IMR-90 (cell line): ENCODE measurements around the gene PIAS4. TPM values are rescaled to one million over a fixed set of nuclear protein-coding genes. Genes with fewer than 3 reads are reported as not detected.

Experiments used
- ATAC-seq: fragments of 200-7000 bp; cut with Tn5 transposase; 2 replicates; pipeline ENCODE4 v1.9.1; 2020; ENCODE audit warnings: low read depth, mild to moderate bottlenecking, moderate library complexity
- BruUV-seq: library from RNA; stranded (reverse); fragments of 400-500 nt; replicated peaks from 2 replicates; lab custom pipeline; 2021; lab: Mats Ljungman, UMichigan
- CTCF ChIA-PET: fragments of 300-600 bp; formaldehyde crosslinking; extraction: SDS; loops from one replicate; lab custom pipeline; 2021; ENCODE audit warnings: antibody characterized with exemption; lab: Yijun Ruan, JAX
- POLR2A ChIA-PET: fragments of 300-600 bp; sonication (Branson Sonifier 250); formaldehyde crosslinking; loops from one replicate; lab custom pipeline; 2022; ENCODE audit warnings: antibody characterized with exemption; ENCODE audit not compliant: unreplicated experiment; lab: Charles Lee
- DNase-seq: peaks from one replicate; pipeline ENCODE4 v3.0.0; 2013
- H2AFZ ChIP-seq: replicated peaks from 2 replicates; pipeline ENCODE3; 2013; ENCODE audit warnings: low read length, mild to moderate bottlenecking; ENCODE audit not compliant: poor library complexity
- H2AK5ac ChIP-seq: 2 replicates; pipeline ENCODE4 v1.6.1; 2013; ENCODE audit warnings: low read depth, low read length, inconsistent platforms
- H2AK9ac ChIP-seq: replicated peaks from 2 replicates; pipeline ENCODE3; 2013; ENCODE audit warnings: mild to moderate bottlenecking, low read depth, low read length, moderate library complexity; ENCODE audit not compliant: poor library complexity
- H2BK120ac ChIP-seq: 2 replicates; pipeline ENCODE4 v1.6.1; 2013; ENCODE audit warnings: low read depth, low read length, inconsistent platforms
- H2BK15ac ChIP-seq: 3 replicates; pipeline ENCODE4 v1.6.1; 2013; ENCODE audit warnings: low read depth, low read length, inconsistent platforms
- H2BK20ac ChIP-seq: 2 replicates; pipeline ENCODE4 v1.6.1; 2013; ENCODE audit warnings: low read depth, mild to moderate bottlenecking, inconsistent platforms, low read length, moderate library complexity
- H2BK5ac ChIP-seq: 2 replicates; pipeline ENCODE4 v1.6.1; 2013; ENCODE audit warnings: mild to moderate bottlenecking, low read depth, low read length, inconsistent platforms; ENCODE audit not compliant: poor library complexity, severe bottlenecking
- H3K14ac ChIP-seq: replicated peaks from 2 replicates; pipeline ENCODE4 v1.6.1; 2013; ENCODE audit warnings: low read depth, low read length, inconsistent platforms
- H3K18ac ChIP-seq: 2 replicates; pipeline ENCODE4 v1.6.1; 2013; ENCODE audit warnings: low read depth, low read length, control low read depth
- H3K23ac ChIP-seq: 2 replicates; pipeline ENCODE4 v1.6.1; 2013; ENCODE audit warnings: low read depth, low read length, inconsistent platforms
- H3K27ac ChIP-seq: 2 replicates; pipeline ENCODE4 v1.5.1; 2013; ENCODE audit warnings: mild to moderate bottlenecking, control low read depth, low read length; ENCODE audit not compliant: insufficient read depth
- H3K27me3 ChIP-seq: 2 replicates; pipeline ENCODE4 v1.6.1; 2013; ENCODE audit warnings: low read length; ENCODE audit not compliant: control insufficient read depth, insufficient read depth
- H3K36me3 ChIP-seq: 2 replicates; pipeline ENCODE4 v1.6.1; 2013; ENCODE audit warnings: low read length, mixed read lengths; ENCODE audit not compliant: control insufficient read depth, insufficient read depth
- H3K4ac ChIP-seq: 2 replicates; pipeline ENCODE4 v1.6.1; 2013; ENCODE audit warnings: low read depth, low read length, inconsistent platforms
- H3K4me1 ChIP-seq: 2 replicates; pipeline ENCODE4 v1.6.1; 2013; ENCODE audit warnings: low read length, mixed read lengths; ENCODE audit not compliant: control insufficient read depth, insufficient read depth
- H3K4me2 ChIP-seq: 2 replicates; pipeline ENCODE4 v1.6.1; 2013; ENCODE audit warnings: low read depth, mild to moderate bottlenecking, control low read depth, low read length, moderate library complexity
- H3K4me3 ChIP-seq: 2 replicates; pipeline ENCODE4 v1.5.1; 2013; ENCODE audit warnings: low read depth, mild to moderate bottlenecking, control low read depth, low read length, moderate library complexity; ENCODE audit not compliant: insufficient read depth
- H3K56ac ChIP-seq: 2 replicates; pipeline ENCODE4 v1.6.1; 2013; ENCODE audit warnings: low read length, inconsistent platforms; ENCODE audit not compliant: insufficient read depth; ENCODE audit errors: extremely low read depth
- H3K79me1 ChIP-seq, 2 experiments: 2 replicates each; pipeline ENCODE4 v1.6.1; 2013; ENCODE audit warnings: low read length in 2 of 2, inconsistent platforms in 1 of 2, low read depth in 1 of 2
- H3K9ac ChIP-seq: 2 replicates; pipeline ENCODE4 v1.6.1; 2013; ENCODE audit warnings: low read depth, low read length, control low read depth
- H3K9me1 ChIP-seq: 2 replicates; pipeline ENCODE4 v1.6.1; 2013; ENCODE audit warnings: low read length, inconsistent platforms; ENCODE audit not compliant: insufficient read depth
- H3K9me3 ChIP-seq: 2 replicates; pipeline ENCODE4 v1.6.1; 2013; ENCODE audit warnings: low read length; ENCODE audit not compliant: control insufficient read depth, insufficient read depth
- H4K20me1 ChIP-seq: 2 replicates; pipeline ENCODE4 v1.6.1; 2013; ENCODE audit warnings: low read length, inconsistent platforms; ENCODE audit not compliant: insufficient read depth
- H4K5ac ChIP-seq: 2 replicates; pipeline ENCODE4 v1.6.1; 2013; ENCODE audit warnings: mild to moderate bottlenecking, low read depth, low read length, control low read depth
- H4K8ac ChIP-seq, 2 experiments: 2 replicates each; pipeline ENCODE4 v1.6.1; 2013; ENCODE audit warnings: low read depth in 2 of 2, low read length in 2 of 2, control low read depth in 1 of 2, inconsistent platforms in 1 of 2
- H4K91ac ChIP-seq: 2 replicates; pipeline ENCODE4 v1.6.1; 2013; ENCODE audit warnings: low read depth, low read length, inconsistent platforms; ENCODE audit not compliant: insufficient read depth
- BHLHE40 ChIP-seq: fragments of 150-350 bp; IDR thresholded peaks from 2 replicates; pipeline ENCODE4 v1.6.1; 2016; ENCODE audit warnings: mild to moderate bottlenecking, low read depth, low read length
- CEBPB ChIP-seq: IDR thresholded peaks from 2 replicates; pipeline ENCODE4 v1.6.1; 2012; ENCODE audit warnings: low read depth, low read length, improper control_type of control experiment
- CHD1 ChIP-seq: IDR thresholded peaks from 2 replicates; pipeline ENCODE4 v1.6.1; 2012; ENCODE audit warnings: low read depth, low read length, improper control_type of control experiment
- ELK1 ChIP-seq: fragments of 150-350 bp; IDR thresholded peaks from 2 replicates; pipeline ENCODE4 v1.6.1; 2016; ENCODE audit warnings: low read depth, mild to moderate bottlenecking, low read length, moderate library complexity, borderline replicate concordance
- MAFK ChIP-seq: IDR thresholded peaks from 2 replicates; pipeline ENCODE4 v1.6.1; 2012; ENCODE audit warnings: low read depth, low read length, improper control_type of control experiment
- MAZ ChIP-seq: IDR thresholded peaks from 2 replicates; pipeline ENCODE4 v1.6.1; 2012; ENCODE audit warnings: low read depth, mild to moderate bottlenecking, low read length, improper control_type of control experiment, moderate library complexity, borderline replicate concordance
- MXI1 ChIP-seq: IDR thresholded peaks from 2 replicates; pipeline ENCODE4 v1.6.1; 2012; ENCODE audit warnings: low read depth, mild to moderate bottlenecking, low read length, moderate library complexity, borderline replicate concordance
- NFE2L2 ChIP-seq: fragments of 150-350 bp; IDR thresholded peaks from 2 replicates; pipeline ENCODE4 v1.6.1; 2016; ENCODE audit warnings: low read depth, mild to moderate bottlenecking, low read length
- POLR2A ChIP-seq: IDR thresholded peaks from 2 replicates; pipeline ENCODE4 v1.6.1; 2012; ENCODE audit warnings: mild to moderate bottlenecking, low read depth, low read length
- RAD21 ChIP-seq: IDR thresholded peaks from 2 replicates; pipeline ENCODE4 v1.6.1; 2012; ENCODE audit warnings: low read length, improper control_type of control experiment
- RCOR1 ChIP-seq: IDR thresholded peaks from 2 replicates; pipeline ENCODE4 v1.6.1; 2012; ENCODE audit warnings: mild to moderate bottlenecking, low read length, improper control_type of control experiment; ENCODE audit not compliant: insufficient replicate concordance
- RFX5 ChIP-seq: IDR thresholded peaks from 2 replicates; pipeline ENCODE4 v1.8.0; 2012; ENCODE audit warnings: low read depth, mild to moderate bottlenecking, low read length, moderate library complexity
- SMC3 ChIP-seq: fragments of 150-350 bp; IDR thresholded peaks from 2 replicates; pipeline ENCODE4 v1.6.1; 2016; ENCODE audit warnings: low read depth, mild to moderate bottlenecking, antibody characterized with exemption, low read length, moderate library complexity
- USF2 ChIP-seq: fragments of 150-350 bp; IDR thresholded peaks from 2 replicates; pipeline ENCODE4 v1.6.1; 2017; ENCODE audit warnings: mild to moderate bottlenecking, antibody characterized with exemption, low read length, low read depth
- WGBS, 2 experiments: methylation state at CpG; one replicate each; pipeline versions ENCODE4 v1.1.5 to v1.1.7; 2013; ENCODE audit warnings: missing lambda C conversion rate in 2 of 2; ENCODE audit not compliant: insufficient read length in 1 of 2; ENCODE audit errors: extremely low coverage in 2 of 2; 5-methylcytosine and 5-hydroxymethylcytosine counted together
- dilution Hi-C: fragments of 300-500 bp; cut with HindIII; formaldehyde crosslinking; loops from one replicate; pipeline ENCODE4 v1.14.3; 2018; ENCODE audit warnings: low sequenced_read_pairs; ENCODE audit not compliant: unreplicated experiment
- in situ Hi-C: fragments of 300-500 bp; cut with MboI; formaldehyde crosslinking; loops from 3 replicates; pipeline ENCODE4 v1.14.3; 2019; ENCODE audit warnings: low sequenced_read_pairs, inconsistent platforms, mixed read lengths
- intact Hi-C: fragments of 100-400 bp; cut with micrococcal nuclease; formaldehyde crosslinking; loops from 2 replicates; pipeline ENCODE4 v1.10.0; 2022
- polyA plus RNA-seq, 3 experiments: library from polyadenylated mRNA; depleted of rRNA; stranded (reverse); fragments of >200 nt; gene quantifications; 2 replicates each; pipeline ENCODE4 v1.2.3, GENCODE V29; 2012; ENCODE audit warnings: low replicate concordance in 1 of 3
- total RNA-seq: library from RNA; depleted of rRNA; stranded (reverse); fragments of >200 nt; gene quantifications from 2 replicates; pipeline ENCODE4 v1.2.3, GENCODE V29; 2012

The PIAS4 gene
- total and polyA plus RNA-seq, 2 of the 4 experiments (the other 2 are of a cell fraction), result 12.1 to 13.6 TPM

- no peak overlapping the region for H2BK5ac ChIP-seq
- H3K9me1 ChIP-seq, result peaks cover 14% of the 10 kb centered on the region
- no peaks in the 10 kb centered on the region for H3K9me3 ChIP-seq
- H2BK15ac ChIP-seq, result no peak overlapping the region
- H3K56ac ChIP-seq, result no peak overlapping the region
- H3K14ac ChIP-seq, result no peak overlapping the region
- no peak overlapping the region for H3K9ac ChIP-seq
- no peaks in the 10 kb centered on the region for H3K27me3 ChIP-seq
- H4K20me1 ChIP-seq, result peaks cover 21% of the 10 kb centered on the region; the same call in 1 of the 2 replicates
- no peak overlapping the region for H3K18ac ChIP-seq
- H3K23ac ChIP-seq, result no peak overlapping the region
- H3K4me2 ChIP-seq, result no peak overlapping the region
- no peak overlapping the region for H4K5ac ChIP-seq
- no peak overlapping the region for H3K27ac ChIP-seq
- BruUV-seq, result no TSS peak
- H3K4ac ChIP-seq, result no peak overlapping the region
- intact Hi-C loops (no loop called here), in situ Hi-C loops (no loop called here), dilution Hi-C loops (no loop called here)
- no peak overlapping the region for H2AK9ac ChIP-seq
- POLR2A ChIA-PET, result no interaction called here
- CTCF ChIA-PET, result no interaction called here
- H3K4me1 ChIP-seq, result no peaks in the 10 kb centered on the region
- 95% methylated on average over 44 of the region's 63 CpGs; no CpG with 5 or more reads in 1 of the 2 experiments for WGBS, 2 experiments
- no peak overlapping the region for H3K4me3 ChIP-seq
- H2AFZ ChIP-seq, result peak overlapping the region; percentile 24
- H3K36me3 ChIP-seq, result peaks cover 69% of the 10 kb centered on the region
- peaks cover 12 to 16% of the 10 kb centered on the region in 2 experiments; a peak in 3 of 4 replicates for H3K79me1 ChIP-seq
- DNase-seq, result no peak
- no peak overlapping the region for H2AK5ac ChIP-seq
- H2BK120ac ChIP-seq, result no peak overlapping the region
- H2BK20ac ChIP-seq, result no peak overlapping the region
- ATAC-seq, result no peak
- H4K8ac ChIP-seq, result no peak overlapping the region
- H4K91ac ChIP-seq, result no peak overlapping the region
- TF ChIP-seq CHD1 (no peak), CEBPB (no peak), MXI1 (no peak), MAZ (no peak), BHLHE40 (no peak), SMC3 (no peak), RAD21 (no peak), MAFK (no peak), NFE2L2 (no peak), POLR2A (no peak), RCOR1 (no peak), RFX5 (no peak), ELK1 (no peak), USF2 (no peak)
These were observed 25.8 kb downstream of the PIAS4 start for GRCh38 chr19:4033028-4033956.
